Midbrain (tissue), 1 donor: ENCODE data around the gene RMND5B.
"Not testable (repeated sequence)": the region's sequence is repeated elsewhere in the genome, so short reads cannot be mapped to it uniquely, and the experiment has no call there.

ENCODE experiments used
- DNase-seq: peaks from one replicate; lab custom pipeline; 2025; lab: John Stamatoyannopoulos, UW

The RMND5B gene

GRCh38 chr5:178170455-178170854 is 39.6 kb downstream of the RMND5B start:
- DNase-seq, result no peak

DNA sequence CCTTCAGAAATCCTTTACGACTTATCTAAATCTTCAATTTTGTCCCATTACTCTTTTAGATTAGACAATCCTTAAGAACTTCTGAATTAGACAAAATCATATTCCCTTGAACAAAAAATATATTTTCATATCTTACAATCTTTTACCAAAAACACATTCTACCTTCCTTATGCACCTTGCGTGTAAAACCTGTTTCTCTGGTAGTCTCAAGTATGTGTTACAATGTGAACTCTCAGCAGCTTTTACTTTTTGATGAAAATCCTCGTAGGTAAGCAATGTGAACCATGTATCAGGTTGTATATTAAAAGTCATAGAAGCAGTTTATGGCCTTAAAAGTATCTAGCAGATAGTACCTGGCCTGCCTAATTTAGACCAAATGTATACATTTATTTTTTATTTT is 43.6 kb downstream of the RMND5B start:
- DNase-seq, result no peak

DNA sequence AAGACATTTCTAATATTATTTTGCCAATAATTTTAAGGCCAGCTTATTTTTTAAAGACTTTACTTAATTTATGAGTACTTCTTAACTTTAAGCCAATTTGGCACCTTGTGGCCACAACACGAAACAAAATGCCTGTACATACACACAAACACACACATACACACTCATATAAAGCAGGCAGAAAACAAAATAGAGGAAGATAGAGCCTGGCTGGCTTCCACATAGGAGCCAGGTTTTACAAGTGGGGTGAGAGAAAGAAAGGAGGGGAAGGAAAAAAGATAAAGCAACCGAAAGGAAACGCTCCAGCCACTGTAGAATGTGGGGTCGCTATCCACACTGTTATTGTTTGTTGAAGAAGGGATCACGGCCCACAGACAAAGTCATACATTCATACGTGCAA is 46.0 kb downstream of the RMND5B start:
- DNase-seq, result no peak

DNA sequence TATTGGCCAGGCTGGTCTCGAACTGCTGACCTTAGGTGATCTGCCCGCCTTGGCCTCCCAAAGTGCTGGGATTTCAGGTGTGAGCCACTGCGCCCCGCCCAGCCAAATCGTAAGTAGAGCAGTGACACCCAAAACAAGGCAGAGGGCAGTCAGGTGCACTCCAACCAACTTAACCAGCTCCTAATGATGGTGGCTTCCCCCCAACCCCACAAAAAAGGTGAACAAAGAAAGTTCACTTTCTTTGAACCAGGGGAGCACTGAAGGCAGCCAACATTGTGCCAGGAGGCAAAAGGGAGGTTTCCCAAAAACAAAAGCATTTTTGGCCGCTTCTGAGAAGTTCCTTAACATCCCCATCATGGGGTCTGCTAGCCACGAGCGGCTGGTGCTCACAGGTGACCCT is 46.8 kb downstream of the RMND5B start:
- DNase-seq, result no peak

GRCh38 chr5:178180141-178180863 is 49.5 kb downstream of the RMND5B start:
- no peak for DNase-seq

DNA sequence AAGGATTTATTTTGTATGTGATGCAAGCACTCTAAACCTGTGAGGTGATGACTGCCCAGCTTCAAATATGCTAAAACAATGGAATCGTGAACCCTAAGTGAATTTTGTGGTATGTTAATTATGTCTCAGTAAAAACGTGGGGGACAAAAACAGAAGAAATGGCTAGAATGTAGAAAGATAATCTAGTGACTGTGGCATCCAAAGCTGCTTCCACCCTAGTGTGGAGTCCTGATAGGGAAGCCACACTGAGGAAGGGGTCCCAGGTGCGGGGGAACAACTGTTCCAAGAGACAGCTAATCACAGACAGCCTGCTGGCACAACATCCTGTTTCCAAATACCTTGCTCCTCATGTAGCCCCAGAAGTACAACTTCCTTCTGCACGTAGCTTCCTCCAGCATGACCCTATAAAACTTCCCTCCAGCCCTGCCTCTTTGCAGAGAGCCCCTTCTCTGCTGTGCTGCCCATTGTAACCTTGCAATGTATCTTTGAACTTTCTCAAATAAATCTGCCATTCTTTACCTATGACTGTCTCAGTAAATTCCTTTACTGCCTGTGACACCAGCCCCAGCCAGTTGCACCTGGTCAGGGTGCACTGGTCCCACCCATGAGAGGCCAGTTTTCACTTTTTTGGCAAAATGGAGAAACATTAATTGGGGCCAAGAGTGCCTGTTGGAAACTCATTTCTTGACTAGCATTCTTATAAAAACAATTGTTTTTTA is 51.5 kb downstream of the RMND5B start:
- DNase-seq, result no peak

DNA sequence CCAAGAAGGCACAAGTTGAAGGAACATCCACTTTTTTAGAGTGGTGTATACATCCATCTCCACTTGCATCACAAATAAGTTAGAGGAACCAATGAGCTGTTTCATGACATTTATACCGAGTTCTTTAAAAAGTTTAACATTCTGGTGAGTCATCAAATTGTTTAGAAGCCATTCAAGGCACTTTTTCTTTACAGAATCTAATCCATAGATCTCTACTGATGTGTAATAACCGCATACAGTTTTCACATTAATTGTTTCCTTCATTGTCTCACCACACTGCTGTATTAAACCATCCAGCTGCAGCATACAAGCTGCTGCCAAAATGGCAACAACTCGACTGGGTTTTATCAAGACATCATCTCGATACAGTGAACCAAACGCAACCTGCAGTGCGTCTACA is 55.6 kb downstream of the RMND5B start:
- DNase-seq, result no peak

GRCh38 chr5:178187014-178187413 is 56.2 kb downstream of the RMND5B start, which contains the start of gene GMCL2:
TSS of gene GMCL2 (minus strand) at chr5:178187371. CDS start at chr5:178187299, 72 bp downstream.
- DNase-seq, result no peak

GRCh38 chr5:178189433-178189832 is 58.6 kb downstream of the RMND5B start:
- no peak for DNase-seq

GRCh38 chr5:178191661-178192060 is 60.8 kb downstream of the RMND5B start:
- DNase-seq, result no peak

DNA sequence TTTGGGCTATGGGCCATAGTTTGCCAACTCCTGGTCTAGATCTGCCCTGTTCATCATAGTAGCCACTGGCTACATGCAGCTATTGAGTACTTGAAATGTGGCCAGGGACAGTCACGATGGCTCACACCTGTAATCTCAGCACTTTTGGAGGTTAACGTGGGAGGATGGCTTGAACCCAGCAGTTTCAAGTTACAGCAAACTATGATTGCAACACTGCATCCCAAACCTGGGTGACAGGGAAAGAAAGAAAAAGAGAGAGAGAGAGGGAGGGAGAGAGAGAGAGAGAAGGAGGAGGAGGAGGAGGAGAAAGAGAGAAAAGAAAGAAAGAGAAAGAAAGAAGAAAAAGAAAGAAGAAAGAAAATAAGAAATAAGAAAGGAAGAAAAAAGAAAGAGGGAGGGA is 61.4 kb downstream of the RMND5B start:
- DNase-seq, result no peak

DNA sequence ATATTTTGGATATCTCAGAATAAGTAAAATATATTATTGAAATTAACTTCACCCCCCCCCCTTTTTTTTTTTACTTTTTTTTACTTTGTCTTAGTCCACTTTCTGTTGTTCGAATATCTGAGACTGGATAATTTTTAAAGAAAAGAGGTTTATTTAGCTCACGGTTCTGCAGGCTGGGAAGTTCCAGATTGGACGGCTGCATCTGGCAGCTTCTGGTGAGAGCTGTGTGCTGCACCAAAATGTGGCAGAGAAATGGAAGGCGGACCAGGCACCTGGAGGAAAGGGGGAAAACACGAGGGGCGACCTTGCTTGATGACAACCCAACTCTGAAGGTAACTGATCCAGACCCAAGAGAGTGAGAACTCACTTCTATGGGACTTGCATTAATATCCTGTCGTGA is 62.0 kb downstream of the RMND5B start:
- no peak for DNase-seq

DNA sequence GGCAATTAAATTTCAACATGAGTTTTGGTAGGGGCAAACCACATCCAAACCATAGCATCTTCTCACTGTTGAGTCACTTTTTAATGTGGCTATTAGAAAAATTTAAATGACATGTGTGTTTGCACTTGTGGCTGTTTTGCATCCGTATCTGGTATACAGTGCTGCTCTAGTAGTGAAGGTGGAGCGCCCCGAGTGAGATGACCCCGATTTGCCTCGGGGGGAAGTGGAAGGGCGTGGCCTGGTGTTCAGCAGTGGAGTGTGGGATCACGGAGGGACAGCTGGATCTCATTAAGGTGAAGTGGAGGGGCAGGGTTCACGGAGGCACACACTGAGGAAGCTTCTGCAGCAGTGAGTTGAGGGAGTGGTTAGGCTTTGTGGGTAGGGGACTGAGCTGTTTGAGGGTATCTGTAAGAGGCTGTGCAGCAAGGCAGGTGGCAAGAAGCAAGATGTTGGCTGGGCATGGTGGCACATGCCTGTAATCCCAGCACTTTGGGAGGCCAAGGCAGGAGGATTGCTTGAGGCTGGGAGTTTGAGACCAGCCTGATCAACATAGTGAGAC is 62.5 kb downstream of the RMND5B start:
- no peak for DNase-seq

DNA sequence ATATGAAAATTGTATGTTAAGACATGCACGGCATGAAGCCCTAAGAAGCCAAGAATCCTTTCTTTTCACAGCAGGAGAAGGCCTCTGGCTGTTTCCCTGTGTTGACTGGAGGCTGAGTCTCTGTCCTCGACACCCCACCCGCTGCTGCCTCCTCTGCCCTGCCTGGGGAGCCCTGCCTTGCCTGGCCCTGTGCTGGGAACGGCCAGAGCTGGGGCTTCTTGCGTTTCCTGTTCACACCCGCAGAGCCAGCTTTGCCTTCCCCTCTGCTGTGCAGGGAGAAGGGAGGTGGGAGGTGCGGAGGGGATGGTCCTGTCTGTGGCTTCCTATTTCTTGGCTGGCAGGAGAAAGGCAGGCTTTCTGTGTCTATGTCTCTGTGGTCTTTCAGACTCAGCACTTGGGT is 63.2 kb downstream of the RMND5B start:
- no peak for DNase-seq

DNA sequence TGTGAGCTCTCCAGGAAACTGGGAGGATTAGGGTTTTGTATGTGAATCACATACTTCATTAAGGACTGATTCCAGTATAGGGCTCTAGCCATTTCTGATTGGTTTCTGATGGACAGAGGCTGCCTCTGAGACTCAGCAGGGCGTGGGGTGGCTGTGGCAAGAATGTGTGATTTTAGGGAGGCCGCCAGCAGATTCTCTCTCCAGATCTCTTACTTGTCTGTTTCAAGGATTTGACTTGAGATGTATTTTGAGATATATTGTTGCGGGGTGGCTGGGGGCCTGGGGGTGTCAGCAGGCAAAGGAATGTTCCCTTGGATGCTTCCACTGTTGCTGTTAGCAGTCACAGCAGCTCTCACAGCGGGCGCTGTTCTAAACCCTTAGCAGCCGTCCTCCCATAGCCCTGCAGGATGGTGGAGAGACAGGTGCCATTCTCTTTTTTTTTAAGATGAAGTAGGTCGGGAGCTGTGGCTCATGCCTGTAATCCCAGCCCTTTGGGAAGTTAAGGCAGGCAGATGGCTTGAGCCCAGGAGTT is 65.5 kb downstream of the RMND5B start:
- no peak for DNase-seq

GRCh38 chr5:178196986-178197385 is 66.2 kb downstream of the RMND5B start:
- no peak for DNase-seq

GRCh38 chr5:178198151-178198550 is 67.3 kb downstream of the RMND5B start:
- DNase-seq, result not testable (repeated sequence)

GRCh38 chr5:178198706-178199105 is 67.9 kb downstream of the RMND5B start:
- no peak for DNase-seq

DNA sequence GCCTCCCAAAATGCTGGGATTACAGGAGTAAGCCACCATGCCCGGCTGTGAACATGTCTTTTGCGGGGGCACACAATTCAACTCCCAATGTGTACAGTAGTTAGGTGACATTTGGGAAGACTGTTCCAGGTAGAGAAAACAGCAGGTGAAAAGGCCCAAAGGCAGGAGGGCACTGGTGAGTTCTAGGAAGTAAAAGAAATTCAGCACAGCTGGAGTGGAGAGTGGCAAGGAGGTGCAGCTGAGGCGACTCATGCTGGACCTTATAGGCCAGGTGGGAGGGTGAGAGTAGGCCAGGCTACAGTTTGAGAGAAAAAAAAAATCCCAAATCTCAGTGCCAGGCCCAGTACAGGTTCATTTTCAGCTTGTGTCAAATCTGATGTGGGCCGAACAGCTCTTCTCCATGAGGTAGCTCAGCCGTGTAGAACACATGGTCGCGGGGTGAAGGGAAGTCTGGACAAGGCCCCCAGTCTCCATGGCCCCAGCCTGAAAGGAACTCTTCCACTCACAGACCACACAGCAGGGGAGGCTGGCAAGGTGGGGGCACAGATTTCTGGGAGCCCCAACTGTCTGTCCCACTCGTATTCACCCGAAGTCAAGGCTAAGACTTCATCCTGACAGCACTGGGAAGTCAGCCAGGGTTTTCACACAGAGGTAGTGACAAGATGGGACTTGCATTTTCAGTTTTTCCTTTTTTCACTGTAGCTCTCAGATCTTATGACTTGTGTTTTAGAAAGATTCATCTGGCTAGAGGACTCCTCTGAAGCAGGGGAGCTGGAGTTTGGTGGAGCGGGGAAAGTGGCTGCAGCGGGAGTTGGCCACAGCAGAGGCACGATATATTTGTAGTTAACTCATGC is 69.0 kb downstream of the RMND5B start:
- no peak for DNase-seq
